Motor neuron (in vitro differentiated cells): ENCODE results near the gene ST6GALNAC3. TPM values are rescaled to one million over a fixed set of nuclear protein-coding genes. Genes with fewer than 3 reads are reported as not detected.
A peak's percentile ranks its signal among the peaks of the same experiment; 100 is the strongest.

Experiments
- ATAC-seq, 8 experiments: fragments of 200-7000 bp; cut with Tn5 transposase; replicated peaks in 6 of 8; 2 replicates each; pipeline ENCODE4 v1.8.0; 2021; ENCODE audit warnings: mild to moderate bottlenecking in 8 of 8, moderate library complexity in 8 of 8
- H3K27ac ChIP-seq, 2 donors: fragments of 250-450 bp; sonication (Bioruptor Pico); 2 replicates each; pipeline ENCODE4 v1.9.0; 2021; ENCODE audit warnings: antibody characterized with exemption in 2 of 2, mild to moderate bottlenecking in 2 of 2, moderate library complexity in 1 of 2
- H3K4me1 ChIP-seq, 2 donors: fragments of 250-450 bp; sonication (Bioruptor Pico); replicated peaks in 1 of 2; 2 replicates each; pipeline ENCODE4 v1.6.1; 2021; ENCODE audit warnings: antibody characterized with exemption in 2 of 2, mild to moderate bottlenecking in 2 of 2, moderate library complexity in 1 of 2
- H3K4me3 ChIP-seq, 5 donors: fragments of 250-450 bp; sonication (Bioruptor Pico); 2 replicates each; pipeline ENCODE4 v1.9.0; 2021; ENCODE audit warnings: antibody characterized with exemption in 5 of 5, mild to moderate bottlenecking in 5 of 5, moderate library complexity in 4 of 5
- WGBS, 10 experiments: fragments of 450-650 bp; shearing (Covaris generic); methylation state at CpG; one replicate each; pipeline ENCODE4 v1.0.0; 2022; 5-methylcytosine and 5-hydroxymethylcytosine counted together
- in situ Hi-C, 9 experiments: fragments of 400-800 bp; cut with MboI; loops; one replicate each; pipeline ENCODE4 v1.15.0; 2021; ENCODE audit warnings: low sequenced_read_pairs in 9 of 9, low pct_unique_long_range_greater_than_20kb in 2 of 9; ENCODE audit not compliant: unreplicated experiment in 9 of 9
- total RNA-seq, 8 experiments: library from RNA; unstranded; fragments of 300-600 nt; gene quantifications; 2 replicates each; pipeline versions ENCODE4 v1.2.3 to v1.2.4, GENCODE V29; 2022

ST6GALNAC3 gene
- total RNA-seq, 8 experiments from 2014 or later, result 0.31 to 39.5 (median 3.9) TPM; not detected in 1

DNA sequence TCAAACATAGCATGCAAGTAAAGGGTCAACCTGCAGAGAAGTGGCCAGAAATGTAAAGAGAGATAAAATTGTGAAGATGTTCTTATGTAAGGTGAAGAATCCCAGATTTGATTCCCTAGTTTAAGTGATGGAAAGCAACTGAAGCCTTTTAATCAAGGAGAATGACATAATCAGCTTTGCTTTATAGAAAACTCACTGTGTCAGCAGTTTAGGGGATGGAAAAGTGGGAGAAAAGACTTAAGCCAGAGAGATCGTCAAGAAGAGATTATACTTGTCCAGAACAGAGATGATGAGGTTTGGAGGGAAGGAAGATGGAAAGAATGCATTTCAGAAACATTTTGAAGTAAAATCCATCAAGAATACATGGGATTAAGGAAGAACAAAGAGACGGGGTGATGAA lies 517.4 kb downstream of the ST6GALNAC3 start:
- H3K4me3 ChIP-seq, result no peak overlapping the region
- 27 to 98% (median 71%) methylated on average over 1 to 2 of the region's 2 CpGs for WGBS, 10 experiments
- in situ Hi-C loops, result loop anchor here in 1 of 9 experiments (25.0 kb wide), 1 partner anchor 270 kb away; the partner anchor contains the start of gene ST6GALNAC5
- no peak for ATAC-seq
- H3K27ac ChIP-seq, result no peak overlapping the region
- peaks cover 7 to 21% of the 10 kb centered on the region in 2 donors for H3K4me1 ChIP-seq

DNA sequence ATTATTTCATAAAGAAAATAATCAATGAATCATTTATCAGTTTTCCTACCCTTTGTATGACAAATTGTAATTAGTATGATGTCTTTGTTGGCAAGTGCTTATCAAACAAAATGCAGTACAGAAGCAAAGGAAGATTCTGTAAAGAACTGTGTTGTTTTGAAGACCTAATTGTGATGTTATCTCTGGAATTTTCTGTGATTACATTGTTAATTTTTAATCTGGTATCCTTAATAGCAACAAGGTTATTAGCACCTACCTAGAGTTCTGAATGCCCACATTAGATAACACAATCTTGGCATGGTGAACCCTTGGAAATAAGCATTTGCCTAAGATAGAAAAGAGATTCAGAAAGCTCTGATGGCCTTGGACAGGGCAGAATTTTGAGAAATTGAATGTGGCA lies 518.6 kb downstream of the ST6GALNAC3 start:
- H3K4me1 ChIP-seq, result peaks cover 0 to 16% of the 10 kb centered on the region in 2 donors
- in situ Hi-C loops, result loop anchor here in 1 of 9 experiments (25.0 kb wide), 1 partner anchor 269 kb away; the partner anchor contains the start of gene ST6GALNAC5
- H3K4me3 ChIP-seq, result no peak overlapping the region
- no peak for ATAC-seq
- no peak overlapping the region for H3K27ac ChIP-seq

DNA sequence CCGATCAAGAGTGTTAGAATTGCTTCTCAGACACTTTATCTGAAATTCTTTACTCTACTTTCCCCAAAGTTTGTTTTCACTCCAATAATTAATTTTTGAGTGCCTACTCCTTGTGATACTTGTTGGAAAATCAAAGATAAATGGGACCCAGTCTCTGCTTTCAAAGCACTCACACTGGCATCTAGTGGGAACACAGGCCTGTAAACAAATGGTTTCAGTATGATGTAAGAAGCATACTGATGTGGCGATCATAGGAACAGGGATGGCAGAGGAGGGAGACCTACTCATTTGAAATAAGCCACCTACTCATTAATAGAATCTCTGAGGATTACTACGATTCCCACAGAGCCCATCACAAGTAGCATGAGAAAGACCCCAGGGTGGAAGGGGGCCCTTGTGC lies 519.1 kb downstream of the ST6GALNAC3 start:
- no peak overlapping the region for H3K4me3 ChIP-seq
- in situ Hi-C loops, result loop anchor here in 1 of 9 experiments (25.0 kb wide), 1 partner anchor 269 kb away; the partner anchor contains the start of gene ST6GALNAC5
- H3K27ac ChIP-seq, result no peak overlapping the region
- 43 to 100% (median 93%) methylated on average over 1 to 3 of the region's 3 CpGs for WGBS, 10 experiments
- peak in 2 of 8 experiments; percentile 48 to 76 for ATAC-seq
- H3K4me1 ChIP-seq, result peaks cover 0 to 15% of the 10 kb centered on the region in 2 donors

DNA sequence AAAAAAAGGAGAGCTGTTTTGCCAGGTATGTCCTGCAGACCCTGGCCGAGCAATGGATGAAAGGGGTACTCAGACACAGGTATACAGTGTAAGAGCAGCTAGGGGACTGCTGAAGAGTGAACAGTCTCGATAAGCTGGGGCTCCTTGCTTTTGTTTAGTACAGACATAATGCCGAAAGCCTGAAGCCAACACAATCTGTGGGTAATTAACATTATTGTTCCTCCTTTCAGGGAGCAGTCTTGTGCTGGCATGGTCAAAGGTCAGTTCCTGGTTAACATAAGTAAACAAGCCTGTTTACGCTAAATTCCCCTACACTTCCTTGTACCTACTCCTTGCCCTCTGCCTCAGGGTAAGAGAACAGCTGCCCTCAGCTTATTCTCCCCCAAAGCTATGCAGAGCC lies 520.5 kb downstream of the ST6GALNAC3 start:
- Histone ChIP-seq H3K4me1 (peaks cover 0 to under 1% of the 10 kb centered on the region in 2 donors), H3K4me3 (no peak overlapping the region), H3K27ac (no peak overlapping the region)
- no peak for ATAC-seq
- WGBS, 10 experiments, result 36 to 100% (median 73%) methylated on average over 1 to 4 of the region's 4 CpGs; no CpG with 5 or more reads in 1 of the 10 experiments
- in situ Hi-C loops, result loop anchor here in 1 of 9 experiments (25.0 kb wide), 1 partner anchor 267 kb away; the partner anchor contains the start of gene ST6GALNAC5

DNA sequence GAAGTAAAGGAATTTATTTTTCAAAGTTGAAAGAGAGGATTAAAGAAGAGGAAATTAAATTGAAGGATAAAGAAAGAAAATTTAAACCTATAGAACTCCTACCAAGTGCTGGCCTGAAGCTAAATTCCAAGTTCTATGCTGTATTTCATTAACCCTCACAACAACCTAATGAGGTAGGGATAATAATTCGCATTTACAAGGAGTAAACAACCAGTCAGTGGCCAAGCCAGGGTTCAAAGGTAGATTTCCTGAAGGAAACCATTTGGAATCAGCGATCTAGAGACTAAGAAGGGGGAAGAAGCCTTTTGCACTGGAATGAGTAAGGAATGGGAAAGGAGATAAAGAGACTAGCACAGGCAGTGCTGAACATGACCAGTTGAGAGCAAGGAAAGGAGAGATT lies 526.9 kb downstream of the ST6GALNAC3 start:
- Histone ChIP-seq H3K4me3 (no peak overlapping the region), H3K27ac (no peak overlapping the region), H3K4me1 (no peaks in the 10 kb centered on the region)
- in situ Hi-C loops, result no loop called here
- WGBS, 10 experiments, result 19 to 100% (median 83%) methylated on average over 1 to 2 of the region's 2 CpGs; no CpG with 5 or more reads in 1 of the 10 experiments
- no peak for ATAC-seq

DNA sequence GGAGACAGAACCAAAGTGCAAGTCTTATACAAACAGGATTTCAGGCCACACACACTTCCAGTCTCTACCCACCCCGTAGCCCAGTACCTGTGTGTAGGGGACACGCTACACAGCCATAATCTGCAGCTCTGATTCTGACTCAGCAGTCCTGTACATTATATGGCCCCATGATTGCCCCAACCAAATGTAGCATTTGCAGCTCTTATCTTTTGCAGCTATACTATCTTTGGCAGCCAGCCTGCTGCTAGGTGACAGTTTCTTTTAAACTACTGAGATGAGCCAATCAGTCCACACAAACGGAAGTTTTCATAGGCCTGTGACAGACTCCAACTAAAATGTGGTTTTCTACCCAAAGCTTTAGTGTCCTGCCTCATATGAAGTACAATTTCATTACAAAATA lies 533.2 kb downstream of the ST6GALNAC3 start:
- in situ Hi-C loops, result no loop called here
- H3K4me1 ChIP-seq, result peaks cover 0 to 15% of the 10 kb centered on the region in 2 donors
- ATAC-seq, result no peak
- H3K4me3 ChIP-seq, result no peak overlapping the region
- WGBS, 10 experiments, result 17 to 100% (median 85%) methylated on average over 1 to 3 of the region's 3 CpGs; no CpG with 5 or more reads in 2 of the 10 experiments
- no peak overlapping the region for H3K27ac ChIP-seq

DNA sequence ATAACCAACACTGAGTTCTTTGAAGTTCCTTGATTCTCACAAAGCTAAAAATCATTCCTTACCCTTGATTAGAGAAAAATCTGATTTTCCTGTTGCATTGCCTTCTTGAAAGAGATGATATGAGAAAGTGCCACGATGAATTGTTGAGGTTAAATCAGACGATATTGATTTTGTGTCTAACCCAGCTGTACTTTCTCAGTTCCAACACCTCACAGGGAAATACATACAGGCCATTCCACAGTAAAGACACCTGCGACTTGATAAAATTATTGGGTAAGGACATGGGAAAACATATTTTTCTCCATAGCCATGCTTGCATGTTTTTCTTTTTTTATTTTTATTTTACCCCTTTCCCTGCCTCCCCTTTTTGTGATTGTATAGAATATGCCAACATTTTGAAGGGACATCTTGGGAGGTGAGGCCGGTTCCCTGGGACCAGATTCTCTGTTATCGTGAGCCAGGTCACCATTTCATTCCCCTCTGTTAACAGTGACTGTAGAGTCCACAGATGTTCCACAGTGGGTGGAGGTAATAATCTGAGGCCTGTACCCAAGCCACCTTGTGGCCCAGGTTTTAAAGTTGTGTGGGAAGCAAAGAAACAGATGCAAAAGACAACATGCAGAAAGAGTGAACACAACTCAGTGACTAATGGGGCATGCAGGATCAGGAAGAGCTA lies 537.4 kb downstream of the ST6GALNAC3 start:
- no peak for ATAC-seq
- WGBS, 10 experiments, result 6 to 100% (median 80%) methylated on average over 1 to 5 of the region's 5 CpGs
- Histone ChIP-seq H3K4me3 (no peak overlapping the region), H3K4me1 (peaks cover 0 to 18% of the 10 kb centered on the region in 2 donors), H3K27ac (no peak overlapping the region)
- in situ Hi-C loops, result no loop called here

DNA sequence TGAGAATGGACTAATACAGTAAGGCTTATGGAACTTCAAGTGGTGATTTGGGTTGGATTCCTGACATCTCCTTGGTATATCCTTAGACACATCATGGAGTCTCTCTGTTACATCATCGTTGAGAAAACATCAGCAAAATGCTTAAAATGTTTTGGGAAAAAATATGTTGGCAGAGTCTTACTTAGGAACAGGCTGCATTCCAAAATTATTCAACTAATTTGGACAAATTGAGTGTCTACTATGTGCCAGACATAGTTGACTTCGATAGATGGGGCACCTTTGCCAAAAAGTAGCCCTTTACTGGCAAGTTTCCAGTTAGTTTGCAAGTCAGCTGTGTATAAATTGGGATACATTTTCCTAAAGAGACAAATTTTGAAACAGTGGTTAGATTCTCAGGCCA lies 539.3 kb downstream of the ST6GALNAC3 start:
- Histone ChIP-seq H3K27ac (no peak overlapping the region), H3K4me1 (peaks cover 0 to 18% of the 10 kb centered on the region in 2 donors), H3K4me3 (no peak overlapping the region)
- ATAC-seq, result no peak
- in situ Hi-C loops, result no loop called here
- WGBS, 10 experiments, result 0 to 100% (median 85%) methylated on average over 1 to 2 of the region's 2 CpGs; no CpG with 5 or more reads in 2 of the 10 experiments

DNA sequence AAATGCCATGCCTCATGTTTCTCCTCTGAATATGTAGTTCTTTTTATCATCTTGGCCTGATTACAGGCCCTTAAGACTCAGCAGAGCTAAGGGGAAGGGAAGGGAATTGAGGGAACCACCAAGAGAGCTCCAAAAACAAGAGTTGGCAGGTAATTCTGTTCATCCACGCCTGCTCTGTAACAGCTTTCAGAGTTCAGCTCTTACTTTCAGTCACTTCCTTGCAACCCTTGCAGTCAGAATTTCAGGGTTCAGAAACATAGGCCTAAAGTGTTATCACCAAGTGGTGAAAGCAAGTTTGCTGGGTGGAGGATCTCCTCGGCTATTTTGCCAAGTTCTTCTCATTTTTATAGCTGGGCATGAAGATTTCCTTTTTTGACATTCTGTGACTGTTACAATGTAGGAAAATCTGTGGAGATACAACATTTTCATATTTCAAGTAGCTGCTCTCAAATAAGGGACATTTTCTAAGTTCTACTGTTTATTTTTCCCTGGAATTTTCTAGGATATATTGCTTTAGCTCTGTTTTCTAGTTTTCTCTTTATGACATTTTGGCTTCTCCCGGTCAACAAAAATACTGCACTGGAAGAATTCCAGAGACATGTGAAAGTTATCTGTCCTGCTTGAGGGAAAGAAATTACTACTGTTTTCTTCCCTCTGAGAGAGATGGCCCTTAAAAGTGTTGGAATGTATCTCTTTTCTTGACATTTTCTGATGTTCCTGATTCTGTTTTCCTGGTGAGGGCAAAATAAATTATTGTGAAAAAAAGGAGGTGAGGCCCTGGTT lies 540.9 kb downstream of the ST6GALNAC3 start:
- WGBS, 10 experiments, result 20 to 100% (median 92%) methylated on average over 2 to 3 of the region's 3 CpGs
- ATAC-seq, result no peak
- H3K4me1 ChIP-seq, result peaks cover 0 to 11% of the 10 kb centered on the region in 2 donors
- H3K27ac ChIP-seq, result no peak overlapping the region
- in situ Hi-C loops, result no loop called here
- H3K4me3 ChIP-seq, result no peak overlapping the region

DNA sequence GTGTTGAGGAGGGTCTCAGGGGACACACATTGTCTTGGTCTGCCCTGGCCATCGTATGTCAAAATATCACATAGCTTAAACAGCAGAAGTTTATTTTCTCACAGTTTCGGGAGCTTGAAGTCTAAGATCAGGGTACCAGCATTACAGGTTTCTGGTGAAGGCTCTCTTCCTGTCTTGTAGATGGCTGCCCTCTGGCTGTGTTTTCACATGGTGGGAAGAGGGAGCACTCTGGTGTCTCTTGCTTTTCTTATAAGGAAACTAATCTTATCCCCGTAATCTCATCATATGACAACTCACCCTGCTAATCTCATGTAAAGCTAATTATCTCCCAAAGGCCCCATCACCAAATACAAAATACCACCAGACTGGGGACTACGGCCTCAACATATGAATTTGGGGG lies 545.8 kb downstream of the ST6GALNAC3 start:
- in situ Hi-C loops, result no loop called here
- no peak for ATAC-seq
- H3K4me1 ChIP-seq, result peaks cover 0 to 17% of the 10 kb centered on the region in 2 donors
- no peak overlapping the region for H3K4me3 ChIP-seq
- H3K27ac ChIP-seq, result no peak overlapping the region
- 17 to 100% (median 82%) methylated on average over 1 to 4 of the region's 4 CpGs for WGBS, 10 experiments

DNA sequence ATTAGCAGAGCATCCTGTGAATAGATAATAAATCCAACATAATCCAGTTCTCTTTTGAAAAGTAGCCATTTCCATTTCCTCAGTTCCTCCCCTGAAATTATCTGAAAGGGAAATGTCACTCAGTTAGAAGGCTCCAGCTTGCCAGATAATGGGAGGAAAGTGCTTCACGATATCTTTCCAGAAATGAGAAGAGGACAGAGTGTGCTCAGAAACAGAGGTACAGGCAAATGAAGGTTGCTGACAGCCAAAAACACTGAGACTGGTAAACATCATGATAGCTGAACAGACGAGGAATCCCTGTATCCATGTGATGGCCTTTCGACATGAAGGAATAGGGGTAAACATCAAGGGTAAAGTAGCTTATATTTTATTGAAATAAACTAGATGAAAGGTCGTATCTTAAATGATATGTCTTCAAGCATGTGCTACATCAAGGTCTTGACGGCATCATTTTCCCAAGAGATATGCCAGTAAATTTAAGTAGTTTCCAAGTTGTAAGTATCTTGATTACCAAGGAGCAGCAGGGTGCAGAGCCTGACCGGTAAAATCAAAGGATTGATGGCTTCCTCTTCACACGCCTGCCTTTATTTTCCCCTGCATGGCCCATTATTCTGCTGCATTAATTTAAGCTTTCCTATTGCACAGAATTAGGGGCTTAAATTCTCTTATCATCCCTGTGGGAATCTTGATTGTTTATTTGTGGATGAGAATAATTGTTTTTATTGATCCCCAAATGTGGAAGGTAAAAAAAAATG lies 548.4 kb downstream of the ST6GALNAC3 start:
- peaks cover 2 to 20% of the 10 kb centered on the region in 2 donors for H3K4me1 ChIP-seq
- WGBS, 10 experiments, result 39 to 85% (median 78%) methylated on average over 1 to 7 of the region's 7 CpGs
- in situ Hi-C loops, result no loop called here
- ATAC-seq, result no peak
- H3K27ac ChIP-seq, result no peak overlapping the region
- H3K4me3 ChIP-seq, result no peak overlapping the region

DNA sequence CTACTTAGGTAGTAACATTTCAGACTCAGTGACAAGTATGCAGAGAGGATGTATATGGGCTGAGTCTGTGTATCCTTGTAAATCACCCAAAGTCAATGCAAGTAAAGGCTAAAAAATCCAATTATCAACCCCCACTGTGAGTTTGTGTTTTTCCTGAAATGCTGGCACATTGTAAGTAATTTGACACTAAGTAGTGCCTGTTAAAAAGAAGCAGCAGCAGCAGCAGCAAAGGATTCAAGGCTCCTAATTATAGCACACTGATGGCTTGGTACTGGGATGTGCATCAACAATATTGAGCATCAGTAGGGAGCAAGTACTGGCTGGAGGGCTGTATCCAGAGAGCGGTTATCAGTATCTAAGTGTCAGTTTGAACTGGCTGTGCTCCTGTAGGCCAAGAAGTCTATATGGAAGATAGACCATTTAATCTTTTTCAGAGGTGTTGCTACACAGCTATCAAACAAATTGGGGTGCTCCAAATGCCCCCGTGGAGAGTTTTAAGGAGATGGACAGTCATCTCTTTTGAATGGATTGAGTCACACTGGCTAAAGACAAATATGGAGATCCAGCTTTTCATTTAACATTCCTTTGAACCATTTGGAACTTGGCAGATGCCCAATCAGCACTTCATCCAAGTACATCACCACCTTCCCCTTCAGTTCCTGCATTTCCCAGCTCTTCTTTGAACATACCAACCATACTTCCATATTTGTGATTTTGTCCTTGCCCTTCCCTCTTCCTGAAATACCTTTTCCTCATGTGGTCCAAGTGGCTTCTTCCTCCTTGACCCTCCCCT lies 551.5 kb downstream of the ST6GALNAC3 start:
- peaks cover 2 to 17% of the 10 kb centered on the region in 2 donors for H3K4me1 ChIP-seq
- ATAC-seq, result peak in 5 of 8 experiments; percentile 19 to 67 (median 36)
- no peak overlapping the region for H3K27ac ChIP-seq
- in situ Hi-C loops, result no loop called here
- WGBS, 10 experiments, result 20 to 100% (median 100%) methylated on average over 1 to 2 of the region's 2 CpGs; no CpG with 5 or more reads in 3 of the 10 experiments
- no peak overlapping the region for H3K4me3 ChIP-seq
